Naive B cell (primary cell): ENCODE measurements around the gene USP54. TPM values are rescaled to one million over a fixed set of nuclear protein-coding genes. Genes with fewer than 3 reads are reported as not detected.
"Not testable (repeated sequence)": the region's sequence is repeated elsewhere in the genome, so short reads cannot be mapped to it uniquely, and the experiment has no call there.

Source experiments
- ATAC-seq, 2 donors: fragments of 150-1000 bp; cut with Tn5 transposase; 2 replicates each; pipeline ENCODE4 v1.10.0; 2021; ENCODE audit warnings: low read depth in 2 of 2, mild to moderate bottlenecking in 2 of 2, moderate library complexity in 2 of 2
- DNase-seq: peaks from one replicate; pipeline ENCODE4 v3.0.0; 2022
- H3K27ac Mint-ChIP-seq, 6 donors: one replicate each; pipeline ENCODE4 v1.8.0; 2020 to 2022; ENCODE audit warnings: mild to moderate bottlenecking in 6 of 6, mixed read lengths in 6 of 6, moderate library complexity in 5 of 6, inconsistent platforms in 2 of 6
- H3K27me3 Mint-ChIP-seq, 3 donors: one replicate each; pipeline ENCODE4 v1.8.0; 2021 to 2022; ENCODE audit warnings: mixed read lengths in 3 of 3, mild to moderate bottlenecking in 1 of 3
- H3K36me3 Mint-ChIP-seq, 2 donors: one replicate each; pipeline ENCODE4 v1.8.0; 2020 to 2022; ENCODE audit warnings: mixed read lengths in 2 of 2, inconsistent platforms in 1 of 2, mild to moderate bottlenecking in 1 of 2
- H3K4me1 Mint-ChIP-seq, 3 donors: one replicate each; pipeline ENCODE4 v1.8.0; 2020 to 2022; ENCODE audit warnings: mixed read lengths in 3 of 3, inconsistent platforms in 1 of 3, mild to moderate bottlenecking in 1 of 3, moderate library complexity in 1 of 3
- H3K4me3 Mint-ChIP-seq, 8 donors: one replicate each; pipeline ENCODE4 v1.8.0; 2020 to 2022; ENCODE audit warnings: mild to moderate bottlenecking in 8 of 8, mixed read lengths in 8 of 8, moderate library complexity in 8 of 8, inconsistent platforms in 2 of 8
- H3K9me3 Mint-ChIP-seq, 7 donors: one replicate each; pipeline ENCODE4 v1.8.0; 2020 to 2022; ENCODE audit warnings: mixed read lengths in 7 of 7, mild to moderate bottlenecking in 5 of 7, inconsistent platforms in 2 of 7, moderate library complexity in 1 of 7
- polyA plus RNA-seq, 6 donors: library from polyadenylated mRNA; unstranded; fragments of 300-500 nt; fragmentation: Illumina TruSeq; gene quantifications; one replicate each; pipeline ENCODE4 v1.2.3, GENCODE V29; 2021; ENCODE audit warnings: low read depth in 6 of 6

Gene USP54
- polyA plus RNA-seq, 6 donors from 2014 or later, result 0.90 to 2.3 (median 1.00) TPM; not detected in 1

GRCh38 chr10:73617143-73617542, 26.0 kb upstream of the USP54 start:
- H3K9me3 Mint-ChIP-seq, H3K4me1 Mint-ChIP-seq, H3K27me3 Mint-ChIP-seq, H3K27ac Mint-ChIP-seq, H3K36me3 Mint-ChIP-seq, DNase-seq, ATAC-seq, H3K4me3 Mint-ChIP-seq: not testable (repeated sequence)

- DNase-seq (no peak), ATAC-seq (no peak)
- no peaks in the 10 kb centered on the region for H3K36me3 Mint-ChIP-seq
- no peak overlapping the region for H3K4me3 Mint-ChIP-seq
- H3K9me3 Mint-ChIP-seq, result no peaks in the 10 kb centered on the region
- no peaks in the 10 kb centered on the region for H3K4me1 Mint-ChIP-seq
- H3K27me3 Mint-ChIP-seq, result no peaks in the 10 kb centered on the region
- no peak overlapping the region for H3K27ac Mint-ChIP-seq
Measured at GRCh38 chr10:73614720-73615119, 23.6 kb upstream of the USP54 start.

GRCh38 chr10:73609116-73609515, 18.0 kb upstream of the USP54 start:
- ATAC-seq, result no peak
- no peak overlapping the region for H3K27ac Mint-ChIP-seq

GRCh38 chr10:73601486-73601921, 10.4 kb upstream of the USP54 start:
- DNase-seq, result no peak
- no peak overlapping the region for H3K27ac Mint-ChIP-seq
- ATAC-seq, result no peak
- peaks cover 0 to 7% of the 10 kb centered on the region in 2 donors for H3K36me3 Mint-ChIP-seq
- H3K27me3 Mint-ChIP-seq, result no peaks in the 10 kb centered on the region
- no peak overlapping the region for H3K4me3 Mint-ChIP-seq
- H3K4me1 Mint-ChIP-seq, result no peaks in the 10 kb centered on the region
- no peaks in the 10 kb centered on the region for H3K9me3 Mint-ChIP-seq

More at GRCh38 chr10:73609116-73609515, 18.0 kb upstream of the USP54 start:
- no peaks in the 10 kb centered on the region for H3K4me1 Mint-ChIP-seq
- DNase-seq, result no peak
- H3K4me3 Mint-ChIP-seq, result no peak overlapping the region
- no peaks in the 10 kb centered on the region for H3K27me3 Mint-ChIP-seq
- H3K9me3 Mint-ChIP-seq, result no peaks in the 10 kb centered on the region
- peaks cover 0 to 7% of the 10 kb centered on the region in 2 donors for H3K36me3 Mint-ChIP-seq

GRCh38 chr10:73597346-73597745, 6.2 kb upstream of the USP54 start:
- DNase-seq, result no peak
- Mint-ChIP-seq H3K36me3 (no peaks in the 10 kb centered on the region), H3K9me3 (no peaks in the 10 kb centered on the region), H3K4me1 (no peaks in the 10 kb centered on the region), H3K27ac (no peak overlapping the region), H3K27me3 (no peaks in the 10 kb centered on the region), H3K4me3 (no peak overlapping the region)
- ATAC-seq, result no peak

- DNase-seq (no peak), ATAC-seq (no peak)
- Mint-ChIP-seq H3K4me3 (no peak overlapping the region), H3K36me3 (no peaks in the 10 kb centered on the region), H3K4me1 (peaks cover 7 to 14% (median 13%) of the 10 kb centered on the region in 3 donors), H3K27me3 (no peaks in the 10 kb centered on the region), H3K27ac (no peak overlapping the region), H3K9me3 (no peaks in the 10 kb centered on the region)
Measured at GRCh38 chr10:73593812-73594211, 2.7 kb upstream of the USP54 start.

- Mint-ChIP-seq H3K36me3 (no peaks in the 10 kb centered on the region), H3K27me3 (no peaks in the 10 kb centered on the region), H3K4me3 (no peak overlapping the region), H3K4me1 (peaks cover 7 to 14% (median 13%) of the 10 kb centered on the region in 3 donors), H3K9me3 (no peaks in the 10 kb centered on the region), H3K27ac (peak overlapping the region in 2 of 6 donors; percentile 36 to 83)
- no peak for ATAC-seq
- no peak for DNase-seq
Measured at GRCh38 chr10:73593110-73593509, 2.0 kb upstream of the USP54 start.

- peak; percentile 16 for DNase-seq
- ATAC-seq, result peak; percentile 79 to 81
- Mint-ChIP-seq H3K27me3 (no peaks in the 10 kb centered on the region), H3K4me3 (peak overlapping the region in 6 of 8 donors; percentile 44 to 84 (median 70)), H3K4me1 (peaks cover 7 to 14% (median 13%) of the 10 kb centered on the region in 3 donors), H3K36me3 (no peaks in the 10 kb centered on the region), H3K27ac (peak overlapping the region in 1 of 6 donors; percentile 74), H3K9me3 (no peaks in the 10 kb centered on the region)
Measured at GRCh38 chr10:73591935-73592699, 975 bp upstream of the USP54 start.

- ATAC-seq, result no peak
- H3K9me3 Mint-ChIP-seq, result peaks cover 0 to 3% (median 0%) of the 10 kb centered on the region in 7 donors
- no peak for DNase-seq
- peaks cover 7 to 14% (median 13%) of the 10 kb centered on the region in 3 donors for H3K4me1 Mint-ChIP-seq
- H3K36me3 Mint-ChIP-seq, result peaks cover 0 to 5% of the 10 kb centered on the region in 2 donors
- H3K27me3 Mint-ChIP-seq, result no peaks in the 10 kb centered on the region
- H3K27ac Mint-ChIP-seq, result peak overlapping the region in 1 of 6 donors; percentile 62
- no peak overlapping the region for H3K4me3 Mint-ChIP-seq
Measured at GRCh38 chr10:73589563-73590126, 1.5 kb downstream of the USP54 start.

- H3K9me3 Mint-ChIP-seq, result peaks cover 0 to 3% (median 0%) of the 10 kb centered on the region in 7 donors
- no peak for ATAC-seq
Measured at GRCh38 chr10:73588656-73589055, 2.5 kb downstream of the USP54 start.

GRCh38 chr10:73586583-73586984, 4.6 kb downstream of the USP54 start:
- H3K36me3 Mint-ChIP-seq, result peaks cover 0 to 5% of the 10 kb centered on the region in 2 donors
- H3K9me3 Mint-ChIP-seq, result peaks cover 0 to 3% (median 0%) of the 10 kb centered on the region in 7 donors
- ATAC-seq, result no peak
- H3K27me3 Mint-ChIP-seq, result no peaks in the 10 kb centered on the region
- H3K27ac Mint-ChIP-seq, result peak overlapping the region in 1 of 6 donors; percentile 15
- no peak overlapping the region for H3K4me3 Mint-ChIP-seq
- no peak for DNase-seq
- peaks cover 7 to 8% (median 7%) of the 10 kb centered on the region in 3 donors for H3K4me1 Mint-ChIP-seq

More at GRCh38 chr10:73588656-73589055, 2.5 kb downstream of the USP54 start:
- Mint-ChIP-seq H3K27me3 (no peaks in the 10 kb centered on the region), H3K4me3 (no peak overlapping the region), H3K27ac (peak overlapping the region in 1 of 6 donors; percentile 56), H3K36me3 (peaks cover 0 to 5% of the 10 kb centered on the region in 2 donors), H3K4me1 (peaks cover 7 to 14% (median 13%) of the 10 kb centered on the region in 3 donors)
- no peak for DNase-seq

GRCh38 chr10:73585327-73585726, 5.8 kb downstream of the USP54 start:
- DNase-seq (no peak), ATAC-seq (no peak)
- no peak overlapping the region for H3K27ac Mint-ChIP-seq
- peaks cover 0 to 5% of the 10 kb centered on the region in 2 donors for H3K36me3 Mint-ChIP-seq
- H3K9me3 Mint-ChIP-seq, result peaks cover 0 to 3% (median 0%) of the 10 kb centered on the region in 7 donors
- no peak overlapping the region for H3K4me3 Mint-ChIP-seq
- H3K4me1 Mint-ChIP-seq, result no peaks in the 10 kb centered on the region
- no peaks in the 10 kb centered on the region for H3K27me3 Mint-ChIP-seq

GRCh38 chr10:73584737-73585136, 6.4 kb downstream of the USP54 start:
- H3K27ac Mint-ChIP-seq, result peak overlapping the region in 2 of 6 donors; percentile 17 to 24
- peaks cover 0 to 3% (median 0%) of the 10 kb centered on the region in 7 donors for H3K9me3 Mint-ChIP-seq
- ATAC-seq, result no peak
- H3K4me1 Mint-ChIP-seq, result no peaks in the 10 kb centered on the region
- no peaks in the 10 kb centered on the region for H3K27me3 Mint-ChIP-seq
- H3K4me3 Mint-ChIP-seq, result no peak overlapping the region
- DNase-seq, result no peak
- H3K36me3 Mint-ChIP-seq, result peaks cover 0 to 5% of the 10 kb centered on the region in 2 donors

- Mint-ChIP-seq H3K27ac (peak overlapping the region in 1 of 6 donors; percentile 59), H3K9me3 (peaks cover 0 to 3% (median 0%) of the 10 kb centered on the region in 7 donors), H3K4me3 (no peak overlapping the region), H3K4me1 (no peaks in the 10 kb centered on the region), H3K36me3 (peaks cover 0 to 5% of the 10 kb centered on the region in 2 donors), H3K27me3 (no peaks in the 10 kb centered on the region)
- ATAC-seq, result no peak
- no peak for DNase-seq
Measured at GRCh38 chr10:73581918-73582317, 9.2 kb downstream of the USP54 start.
